ENCODE measurements around the gene LAG3.

GRCh38 chr12:6820166-6820565 lies 47.8 kb downstream of the LAG3 start:
- TF ChIP-seq CTCF (IDR thresholded peaks at IDR 0.05; ENCODE audit: insufficient read depth, low read length, poor library complexity, severe bottlenecking) (no peak), EZH2phosphoT487 (conservative IDR thresholded peaks at IDR 0.05; ENCODE audit: low read length) (no peak)
